NCI-H1436 treated with DMSO at 0.1 percent for 48 hours (cell line): ENCODE results near the gene SLCO3A1.
"Not testable (repeated sequence)": the region's sequence is repeated elsewhere in the genome, so short reads cannot be mapped to it uniquely, and the experiment has no call there.

Source experiments
- DNase-seq: peaks from one replicate; lab custom pipeline; 2025; lab: John Stamatoyannopoulos, UW

SLCO3A1 gene

DNA sequence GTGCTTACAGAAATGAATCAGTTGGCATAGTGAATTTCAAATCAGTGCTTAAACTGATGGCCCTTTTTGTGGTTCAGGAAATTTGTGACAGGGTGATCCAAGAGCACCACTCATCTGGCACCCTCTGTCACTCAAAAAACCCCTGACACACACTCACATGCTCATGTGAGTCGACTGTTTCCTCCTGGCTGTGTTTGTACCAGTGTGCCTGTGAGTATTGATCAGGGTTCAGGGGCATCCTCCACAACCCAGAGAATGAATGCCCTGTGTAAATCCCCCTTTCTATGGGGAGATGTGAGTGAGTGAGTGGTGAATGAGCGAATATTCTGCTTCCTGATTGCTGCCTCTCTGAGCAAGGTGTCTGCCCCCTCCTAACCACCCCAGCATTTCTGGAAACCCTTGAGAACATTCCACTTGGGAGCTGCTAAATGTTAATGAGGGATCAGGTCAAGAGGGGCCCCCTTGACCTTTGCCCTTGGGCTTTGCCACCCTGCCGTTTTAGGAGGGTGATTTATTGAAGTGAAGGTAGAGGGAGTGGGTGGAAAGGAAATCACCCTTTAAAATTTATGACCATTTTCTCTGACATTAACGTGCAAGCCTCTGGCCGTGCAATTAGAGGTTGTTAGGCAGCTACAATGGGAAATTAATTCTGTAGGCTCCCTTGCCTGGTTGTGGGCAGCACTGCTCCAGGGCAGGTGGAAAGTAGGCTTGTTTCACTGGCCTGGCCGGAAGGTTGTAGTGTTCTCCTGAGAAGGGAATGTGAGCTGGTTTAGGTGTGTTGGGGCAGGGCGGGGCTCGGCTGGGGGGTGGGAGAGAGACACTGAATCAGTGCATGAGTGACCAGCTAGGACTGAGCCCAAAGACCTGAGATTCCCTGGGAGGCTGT lies 87.2 kb downstream of the SLCO3A1 start:
- DNase-seq: no peak

DNA sequence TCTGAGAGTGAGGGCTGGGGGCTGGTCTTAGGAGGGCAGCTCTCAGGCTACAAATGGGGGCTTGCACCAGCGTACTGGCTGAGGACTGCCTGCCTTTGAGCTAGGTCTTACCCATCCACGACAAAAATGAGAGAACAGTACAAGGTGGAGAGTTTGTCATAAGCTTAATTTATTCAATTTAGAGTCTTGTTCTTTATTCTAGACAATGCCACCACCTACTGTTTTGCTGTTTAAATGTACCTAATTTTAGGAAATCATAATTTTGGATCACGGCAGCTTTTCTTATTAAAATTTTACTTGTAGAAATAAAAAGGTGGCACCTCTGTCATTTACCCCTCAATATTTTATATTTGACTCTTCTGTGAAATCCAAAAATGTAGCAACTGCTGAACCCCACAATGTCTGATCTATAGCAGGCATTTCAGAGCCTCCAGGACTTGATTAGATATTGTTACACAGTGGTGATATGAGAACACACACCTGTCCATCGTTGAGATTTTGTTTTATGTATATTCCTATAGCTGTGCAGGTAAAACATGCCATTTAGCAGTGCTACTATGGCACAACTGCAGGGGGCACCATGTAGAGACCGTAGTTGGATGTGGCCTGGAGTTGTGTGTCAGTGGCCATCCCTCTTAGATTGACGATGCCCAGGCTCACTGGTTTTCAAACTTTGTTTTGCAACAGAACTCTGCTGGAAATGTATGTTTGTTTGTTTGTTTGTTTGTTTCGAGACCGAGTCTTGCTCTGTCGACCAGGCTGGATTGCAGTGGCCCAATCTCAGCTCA lies 88.6 kb downstream of the SLCO3A1 start:
- no peak for DNase-seq

- DNase-seq: no peak
Measured at GRCh38 chr15:91942720-91943394, 89.3 kb downstream of the SLCO3A1 start.

DNA sequence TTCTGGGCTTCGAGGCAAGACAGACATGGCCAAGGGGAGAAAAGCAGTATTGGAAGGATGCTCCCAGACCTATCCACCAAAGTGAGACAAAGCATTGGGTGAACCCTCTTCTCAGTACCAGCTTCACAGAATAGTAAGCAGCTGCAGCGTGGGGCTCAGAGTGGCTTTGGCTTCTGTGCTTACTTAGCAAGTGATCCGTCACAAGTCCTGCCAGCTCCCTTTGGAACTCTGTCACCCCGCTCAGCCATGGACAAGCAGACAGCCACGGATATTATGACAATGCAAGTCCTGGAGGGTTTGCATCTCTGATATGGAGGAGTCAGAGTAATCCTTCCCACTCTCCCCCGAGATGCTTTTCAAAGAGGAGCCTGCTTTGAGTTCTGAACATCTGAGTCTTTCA lies 90.8 kb downstream of the SLCO3A1 start:
- no peak for DNase-seq

- no peak for DNase-seq
Measured at GRCh38 chr15:91945385-91945784, 91.9 kb downstream of the SLCO3A1 start.

DNA sequence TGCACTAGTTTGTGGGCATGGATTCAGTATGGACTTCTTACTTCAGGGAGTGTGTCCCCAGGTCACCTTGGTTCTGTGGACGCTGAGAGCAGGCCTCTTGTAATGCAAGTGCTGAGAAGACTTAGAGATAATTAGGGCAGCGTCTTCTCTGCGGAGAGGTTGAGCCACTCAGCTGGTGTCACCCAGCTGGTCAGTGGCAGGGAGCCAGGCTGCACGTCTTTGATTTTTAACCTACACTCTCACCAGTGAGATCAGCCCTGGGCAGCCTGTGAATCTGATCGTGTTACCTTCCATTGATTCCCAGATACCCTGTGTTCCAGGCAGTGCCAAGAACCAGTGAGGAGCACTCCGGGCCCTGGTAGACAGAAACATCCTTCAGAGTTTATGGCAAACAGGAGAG lies 92.6 kb downstream of the SLCO3A1 start:
- no peak for DNase-seq

DNA sequence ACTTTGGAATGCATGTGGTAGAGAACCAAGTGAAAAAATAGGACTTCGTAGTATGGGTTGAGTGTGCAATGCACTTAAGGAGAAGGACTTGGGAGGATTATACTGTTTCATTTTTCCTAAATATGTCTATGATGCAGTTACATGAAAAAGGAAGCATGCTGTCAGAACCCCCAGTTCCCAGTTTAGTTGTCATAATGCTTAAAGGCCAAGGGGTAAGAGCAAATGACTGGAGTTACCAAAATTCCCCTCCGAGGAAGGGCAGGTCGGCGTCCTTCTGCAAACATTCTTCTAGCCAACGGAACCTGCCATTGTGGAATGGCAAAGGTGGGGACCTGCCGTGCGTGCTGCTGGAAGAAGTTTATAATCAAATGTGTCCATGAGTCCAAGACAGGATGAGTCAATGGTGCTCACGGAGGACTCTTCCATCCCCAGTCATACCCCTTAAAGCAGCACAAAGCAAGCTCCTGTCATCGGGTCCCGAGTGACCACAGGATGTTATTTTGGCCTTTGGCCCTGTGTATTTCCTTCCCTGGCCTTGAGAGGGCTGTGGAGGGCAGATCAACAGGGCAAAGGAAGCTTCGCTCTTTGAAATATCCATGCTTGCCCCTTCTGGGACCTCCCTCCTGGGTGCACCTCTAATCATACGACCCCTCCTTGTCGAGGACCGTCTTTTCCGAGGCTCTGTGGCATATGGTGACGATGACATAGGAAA lies 93.2 kb downstream of the SLCO3A1 start:
- no peak for DNase-seq

DNA sequence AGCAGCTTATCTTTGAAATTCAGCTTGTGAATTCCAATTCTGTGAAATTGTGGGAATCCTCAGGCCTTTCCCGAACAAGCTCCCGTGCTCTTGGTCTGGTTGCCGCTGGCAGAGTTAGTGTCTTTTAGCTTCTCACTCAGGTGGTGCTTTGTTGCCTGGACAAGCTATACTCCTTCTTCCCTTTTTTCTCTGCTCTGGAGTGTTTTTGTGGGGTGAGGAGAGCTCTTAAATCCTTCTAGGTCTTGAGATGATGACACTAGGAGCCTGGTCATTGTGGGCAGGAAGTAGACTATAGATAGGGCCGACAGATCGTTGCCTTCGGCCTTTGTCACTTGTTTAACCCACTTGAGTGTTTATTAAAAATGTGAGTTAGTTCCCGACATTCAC lies 93.8 kb downstream of the SLCO3A1 start:
- no peak for DNase-seq

- DNase-seq: no peak
Measured at GRCh38 chr15:91947683-91948608, 94.4 kb downstream of the SLCO3A1 start.

GRCh38 chr15:91949361-91949760 lies 95.9 kb downstream of the SLCO3A1 start:
- no peak for DNase-seq

DNA sequence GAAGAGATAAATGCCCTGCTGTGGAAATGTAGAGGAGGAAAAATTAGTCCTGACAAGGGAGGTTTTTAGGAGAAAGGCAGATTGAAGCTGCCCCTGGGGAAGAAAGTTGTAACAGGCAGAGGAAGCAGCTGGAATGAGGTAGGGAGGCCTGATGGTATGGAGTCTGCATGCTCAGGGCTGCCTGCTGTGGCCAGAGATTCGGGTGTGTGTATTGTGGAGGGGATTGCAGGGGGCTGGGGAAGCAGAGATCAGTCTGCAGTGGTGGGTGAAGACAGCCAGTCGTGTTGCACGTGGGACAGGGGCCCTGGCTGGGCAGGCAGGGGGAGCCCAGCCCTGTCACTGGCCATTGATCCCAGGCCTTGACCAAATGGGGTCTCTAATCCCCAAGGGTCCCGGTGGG lies 96.5 kb downstream of the SLCO3A1 start:
- no peak for DNase-seq

GRCh38 chr15:91950631-91951329 lies 97.3 kb downstream of the SLCO3A1 start:
- DNase-seq: no peak

GRCh38 chr15:91952216-91952615 lies 98.7 kb downstream of the SLCO3A1 start:
- DNase-seq: no peak

DNA sequence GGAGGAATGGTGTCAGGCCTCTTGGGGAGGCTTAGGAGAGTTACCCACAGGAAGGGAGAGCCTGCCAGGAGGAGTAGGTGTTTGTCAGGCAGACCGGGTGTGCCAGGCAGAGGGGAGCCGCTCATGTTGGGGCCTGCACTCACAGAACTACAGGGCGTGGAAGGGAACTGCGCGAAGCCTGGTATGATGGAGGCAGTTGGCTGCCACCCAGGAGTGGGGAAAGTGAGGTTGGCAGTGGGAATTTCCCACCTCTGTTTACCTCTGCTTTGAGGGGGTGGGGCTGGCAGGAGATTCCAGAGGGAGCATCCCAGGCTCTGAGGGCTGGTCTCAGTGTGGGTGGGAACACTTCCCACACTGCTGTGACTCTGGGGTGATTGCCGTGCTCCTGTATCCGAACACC lies 99.9 kb downstream of the SLCO3A1 start:
- DNase-seq: no peak

DNA sequence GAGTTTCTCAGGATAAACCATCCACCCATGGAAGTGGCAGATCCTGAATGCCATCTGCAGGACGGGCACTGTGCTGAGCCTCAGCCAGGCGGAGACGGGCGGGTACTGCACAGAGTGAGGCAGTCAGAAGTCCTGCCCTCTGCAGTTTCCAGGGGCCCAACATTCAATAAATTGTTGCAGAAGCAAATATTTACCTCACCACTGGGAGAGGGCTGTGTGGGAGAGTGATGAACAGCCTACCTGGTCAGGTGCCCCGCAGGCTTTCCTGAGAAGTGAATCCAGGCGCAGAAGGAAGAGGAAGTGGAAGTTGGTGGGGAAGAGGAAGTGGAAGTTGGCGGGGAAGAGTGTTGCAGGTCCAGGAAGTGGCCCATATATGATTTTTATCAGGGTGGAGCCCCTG lies 100.8 kb downstream of the SLCO3A1 start:
- DNase-seq: no peak

DNA sequence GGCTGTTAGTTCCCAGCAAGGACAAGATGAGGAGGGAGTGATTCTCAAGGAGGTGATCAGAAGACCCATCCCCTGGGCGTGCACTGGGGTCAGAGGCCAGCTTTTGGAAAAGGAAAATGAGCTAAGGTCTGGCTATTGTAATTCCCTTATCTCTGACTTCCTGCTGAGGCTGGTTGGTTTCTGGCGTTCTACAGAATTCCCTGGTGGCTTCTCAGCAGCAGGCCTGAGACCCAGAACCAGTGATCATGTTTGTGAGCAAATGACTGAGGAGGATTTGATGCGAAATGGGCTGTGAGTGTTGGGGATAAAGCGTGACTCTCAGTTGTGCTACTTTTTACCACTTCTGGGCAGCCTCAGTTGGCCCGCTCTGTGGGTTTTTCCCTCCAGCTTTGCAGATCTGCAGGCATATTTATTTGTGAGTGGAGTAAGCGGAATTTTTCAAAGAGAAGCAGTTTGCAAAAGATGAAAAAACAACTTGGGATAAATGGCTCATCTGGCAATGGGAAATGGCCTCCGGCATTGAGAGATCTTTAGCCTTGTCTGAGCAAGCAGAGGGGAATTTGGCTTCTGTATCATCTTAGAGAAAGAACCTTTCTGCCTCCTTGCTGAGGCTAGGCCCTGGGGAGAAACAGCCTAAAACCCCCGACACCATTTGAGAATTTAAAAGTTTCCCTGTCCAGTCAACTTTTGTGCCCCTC lies 102.7 kb downstream of the SLCO3A1 start:
- no peak for DNase-seq

- DNase-seq: no peak
Measured at GRCh38 chr15:91961357-91961756, 107.8 kb downstream of the SLCO3A1 start.

- not testable (repeated sequence) for DNase-seq
Measured at GRCh38 chr15:91963747-91964146, 110.2 kb downstream of the SLCO3A1 start.

GRCh38 chr15:91965501-91966193 lies 112.1 kb downstream of the SLCO3A1 start:
- no peak for DNase-seq
